Psoas muscle (tissue), 8 donors: ENCODE data around the gene SIGLEC7. TPM values are rescaled to one million over a fixed set of nuclear protein-coding genes. Genes with fewer than 3 reads are reported as not detected.
A peak's percentile ranks its signal among the peaks of the same experiment; 100 is the strongest.

Experiments
- ATAC-seq, 4 donors: fragments of 200-7000 bp; cut with Tn5 transposase; one replicate each; pipeline ENCODE4 v1.9.1; 2020; ENCODE audit warnings: moderate library complexity in 3 of 4, mild to moderate bottlenecking in 2 of 4
- DNase-seq, 2 donors: peaks; one replicate each; pipeline ENCODE4 v3.0.0-alpha.2; 2020
- H3K27ac ChIP-seq: fragments of 200-600 bp; one replicate; pipeline ENCODE4 v1.8.0; 2022
- H3K27me3 ChIP-seq, 3 donors: fragments of 200-600 bp in 1 of 3; one replicate each; pipeline versions ENCODE4 v1.6.1 to v1.8.0; 2013 to 2022; ENCODE audit warnings: low read length in 2 of 3, mild to moderate bottlenecking in 2 of 3, moderate library complexity in 1 of 3; ENCODE audit not compliant: insufficient read depth in 3 of 3
- H3K36me3 ChIP-seq, 2 donors: fragments of 200-600 bp in 1 of 2; one replicate each; pipeline versions ENCODE4 v1.6.1 to v1.8.0; 2013 to 2022; ENCODE audit warnings: low read depth in 1 of 2, mild to moderate bottlenecking in 1 of 2, moderate library complexity in 1 of 2; ENCODE audit not compliant: insufficient read depth in 1 of 2
- H3K4me1 ChIP-seq: fragments of 200-600 bp; one replicate; pipeline ENCODE4 v1.8.0; 2022
- H3K4me3 ChIP-seq: fragments of 200-600 bp; one replicate; pipeline ENCODE4 v1.8.0; 2022; ENCODE audit warnings: mild to moderate bottlenecking
- H3K9me3 ChIP-seq: fragments of 200-600 bp; one replicate; pipeline ENCODE4 v1.8.0; 2022
- CTCF ChIP-seq: fragments of 200-600 bp; IDR thresholded peaks from one replicate; pipeline ENCODE4 v1.8.0; 2022; ENCODE audit warnings: antibody characterized with exemption
- WGBS, 3 donors: extraction: QIAGEN DNeasy Blood & Tissue Kit; methylation state at CpG; one replicate each; pipeline versions ENCODE4 v1.1.6 to v1.1.7; 2013; 5-methylcytosine and 5-hydroxymethylcytosine counted together
- intact Hi-C, 2 donors: fragments of 100-400 bp; cut with DNase I; formaldehyde crosslinking; loops; one replicate each; pipeline versions ENCODE4 v1.11.0 to v1.14.2; 2022
- polyA plus RNA-seq, 3 donors: library from polyadenylated mRNA; stranded (reverse); fragments of 200-250 nt; gene quantifications; one replicate each; pipeline ENCODE4 v1.2.3, GENCODE V29; 2013
- total RNA-seq, 4 donors: library from RNA; stranded (reverse); fragmentation: NEBNext Ultra II Directional in 2 of 4; extraction: Animal tissue kit (Norgen Biotek cat#: 25700) in 2 of 4; gene quantifications; one replicate each; pipeline versions ENCODE4 v1.2.1 to v1.2.4, GENCODE V29; 2021 to 2023
- donor health status: healthy with polysubstance abuse.
- donor health status: DM: no; HTN: no; CAD: no; lungs with moderate emphysema.
- donor health status: Bipolar disorder and iron deficiency.
- donor health status: healthy.
- donor health status: DM: yes; HTN: yes; CAD: no.
- donor health status: DM: no; HTN: no; CAD: no.
- donor health status: DM: no; HTN: no; CAD: no.
- donor health status: DM: yes; HTN: yes; CAD: no.

The SIGLEC7 gene
- total and polyA plus RNA-seq, 7 donors: 0.08 to 0.82 (median 0.50) TPM; not detected in 1

- DNase-seq (no peak), ATAC-seq (no peak)
- H3K4me1 ChIP-seq: peaks cover 4% of the 10 kb centered on the region
- WGBS, 3 donors: 70 to 80% (median 75%) methylated on average over 6 of the region's 6 CpGs
- intact Hi-C loops: loop anchor here in 1 of 2 donors (5.0 kb wide), 1 partner anchor 74 kb away; no protein-coding TSS in a partner anchor
- no peak for TF ChIP-seq CTCF
- H3K4me3 ChIP-seq: no peak overlapping the region
- H3K9me3 ChIP-seq: no peaks in the 10 kb centered on the region
- no peak overlapping the region for H3K27ac ChIP-seq
- H3K36me3 ChIP-seq: peaks cover 0 to 12% of the 10 kb centered on the region in 2 donors
- H3K27me3 ChIP-seq: no peaks in the 10 kb centered on the region
These were observed 45.5 kb upstream of the SIGLEC7 start for GRCh38 chr19:51096473-51097165.

GRCh38 chr19:51097166-51097738 is 44.8 kb upstream of the SIGLEC7 start:
- intact Hi-C loops: loop anchor here in 1 of 2 donors (5.0 kb wide), 1 partner anchor 75 kb away; no protein-coding TSS in a partner anchor
- Histone ChIP-seq H3K27ac (no peak overlapping the region), H3K36me3 (peaks cover 0 to 18% of the 10 kb centered on the region in 2 donors), H3K27me3 (no peaks in the 10 kb centered on the region), H3K9me3 (no peaks in the 10 kb centered on the region), H3K4me1 (peaks cover 4% of the 10 kb centered on the region), H3K4me3 (no peak overlapping the region)
- WGBS, 3 donors: 8 to 17% (median 15%) methylated on average over 5 to 8 of the region's 8 CpGs
- ATAC-seq (peak; percentile 41 to 63 (median 54)), DNase-seq (peak; percentile 47 to 74)
- TF ChIP-seq CTCF: peak; percentile 50

GRCh38 chr19:51097796-51098195 is 44.3 kb upstream of the SIGLEC7 start:
- no peak for ATAC-seq
- no peak for DNase-seq
- Histone ChIP-seq H3K4me3 (no peak overlapping the region), H3K27me3 (no peaks in the 10 kb centered on the region), H3K9me3 (no peaks in the 10 kb centered on the region), H3K4me1 (peaks cover 4% of the 10 kb centered on the region), H3K27ac (no peak overlapping the region), H3K36me3 (peaks cover 2 to 24% of the 10 kb centered on the region in 2 donors)
- intact Hi-C loops: loop anchor here in 1 of 2 donors (5.0 kb wide), 1 partner anchor 75 kb away; no protein-coding TSS in a partner anchor
- no peak for TF ChIP-seq CTCF
- 81 to 84% (median 84%) methylated on average over 20 of the region's 20 CpGs for WGBS, 3 donors

GRCh38 chr19:51098365-51099046 is 43.6 kb upstream of the SIGLEC7 start:
- intact Hi-C loops: loop anchor here in 1 of 2 donors (5.0 kb wide), 1 partner anchor 76 kb away; no protein-coding TSS in a partner anchor
- no peak overlapping the region for H3K27ac ChIP-seq

More at GRCh38 chr19:51098365-51099046, 43.6 kb upstream of the SIGLEC7 start:
- peaks cover 4% of the 10 kb centered on the region for H3K4me1 ChIP-seq
- H3K27me3 ChIP-seq: no peaks in the 10 kb centered on the region
- no peak for ATAC-seq
- H3K4me3 ChIP-seq: no peak overlapping the region
- TF ChIP-seq CTCF: no peak
- WGBS, 3 donors: 66 to 75% (median 74%) methylated on average over 72 to 78 of the region's 78 CpGs
- H3K9me3 ChIP-seq: no peaks in the 10 kb centered on the region
- peaks cover 3 to 29% of the 10 kb centered on the region in 2 donors for H3K36me3 ChIP-seq
- peak in 1 of 2 donors; percentile 37 for DNase-seq
